GM12874 (cell line): Measurements from ENCODE around the gene ZNF587B.
"Not testable (repeated sequence)": the region's sequence is repeated elsewhere in the genome, so short reads cannot be mapped to it uniquely, and the experiment has no call there.

Source experiments
- TF ChIP-seq, protein P1 (sequence below): IDR thresholded peaks from 2 replicates; pipeline ENCODE4 v1.5.1; 2011; ENCODE audit warnings: low read depth, mild to moderate bottlenecking, control low read depth, low read length, moderate library complexity; ENCODE audit not compliant: insufficient read depth

The ZNF587B gene

DNA sequence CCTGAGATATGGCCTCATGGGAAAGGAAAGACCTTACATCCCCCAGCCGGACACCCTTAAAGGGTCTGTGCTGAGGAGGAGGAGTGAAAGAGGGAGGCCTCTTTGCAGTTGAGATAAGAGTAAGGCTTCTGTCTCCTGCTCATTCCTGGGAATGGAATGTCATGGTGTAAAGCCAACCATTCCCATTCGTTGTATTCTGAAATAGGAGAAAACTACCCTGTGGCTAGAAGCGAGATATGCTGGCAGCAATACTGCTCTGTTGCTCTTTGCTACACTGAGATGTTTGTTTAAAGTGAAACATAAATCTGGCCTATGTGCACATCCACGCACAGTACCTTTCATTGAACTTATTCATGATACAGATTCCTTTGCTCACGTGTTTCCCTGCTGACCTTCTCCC, 783 bp upstream of the ZNF587B start:
- TF ChIP-seq, protein P1, sequence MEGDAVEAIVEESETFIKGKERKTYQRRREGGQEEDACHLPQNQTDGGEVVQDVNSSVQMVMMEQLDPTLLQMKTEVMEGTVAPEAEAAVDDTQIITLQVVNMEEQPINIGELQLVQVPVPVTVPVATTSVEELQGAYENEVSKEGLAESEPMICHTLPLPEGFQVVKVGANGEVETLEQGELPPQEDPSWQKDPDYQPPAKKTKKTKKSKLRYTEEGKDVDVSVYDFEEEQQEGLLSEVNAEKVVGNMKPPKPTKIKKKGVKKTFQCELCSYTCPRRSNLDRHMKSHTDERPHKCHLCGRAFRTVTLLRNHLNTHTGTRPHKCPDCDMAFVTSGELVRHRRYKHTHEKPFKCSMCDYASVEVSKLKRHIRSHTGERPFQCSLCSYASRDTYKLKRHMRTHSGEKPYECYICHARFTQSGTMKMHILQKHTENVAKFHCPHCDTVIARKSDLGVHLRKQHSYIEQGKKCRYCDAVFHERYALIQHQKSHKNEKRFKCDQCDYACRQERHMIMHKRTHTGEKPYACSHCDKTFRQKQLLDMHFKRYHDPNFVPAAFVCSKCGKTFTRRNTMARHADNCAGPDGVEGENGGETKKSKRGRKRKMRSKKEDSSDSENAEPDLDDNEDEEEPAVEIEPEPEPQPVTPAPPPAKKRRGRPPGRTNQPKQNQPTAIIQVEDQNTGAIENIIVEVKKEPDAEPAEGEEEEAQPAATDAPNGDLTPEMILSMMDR = no peak

DNA sequence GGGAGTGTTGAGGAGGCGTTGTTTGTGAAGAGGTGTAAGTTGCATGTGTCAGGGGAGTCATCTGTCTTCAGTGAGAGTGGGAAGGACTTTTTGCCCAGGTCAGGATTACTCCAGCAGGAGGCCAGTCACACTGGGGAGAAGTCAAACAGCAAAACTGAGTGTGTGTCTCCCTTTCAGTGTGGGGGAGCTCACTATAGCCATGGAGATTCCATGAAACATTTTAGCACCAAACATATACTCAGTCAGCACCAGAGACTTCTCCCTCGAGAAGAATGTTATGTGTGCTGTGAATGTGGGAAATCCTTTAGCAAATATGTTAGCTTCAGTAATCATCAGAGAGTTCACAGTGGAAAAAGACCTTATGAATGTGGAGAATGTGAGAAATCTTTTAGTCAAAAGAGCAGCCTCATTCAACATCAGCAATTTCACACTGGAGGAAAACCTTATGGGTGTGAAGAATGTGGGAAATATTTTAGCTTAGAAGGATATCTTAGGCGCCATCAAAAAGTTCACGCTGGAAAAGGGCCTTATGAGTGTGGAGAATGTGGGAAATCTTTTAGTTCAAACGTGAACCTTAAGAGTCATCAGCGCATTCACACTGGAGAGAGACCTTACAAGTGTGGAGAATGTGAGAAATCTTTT, 11.1 kb downstream of the ZNF587B start:
- TF ChIP-seq, protein P1 = no peak

GRCh38 chr19:57849666-57850473, 19.8 kb downstream of the ZNF587B start, which contains the start of gene ZNF587:
Gene ZNF587, plus strand, starts transcription at chr19:57849859. Its CDS starts 180 bp downstream, at chr19:57850039.
- TF ChIP-seq, protein P1 = not testable (repeated sequence)

DNA sequence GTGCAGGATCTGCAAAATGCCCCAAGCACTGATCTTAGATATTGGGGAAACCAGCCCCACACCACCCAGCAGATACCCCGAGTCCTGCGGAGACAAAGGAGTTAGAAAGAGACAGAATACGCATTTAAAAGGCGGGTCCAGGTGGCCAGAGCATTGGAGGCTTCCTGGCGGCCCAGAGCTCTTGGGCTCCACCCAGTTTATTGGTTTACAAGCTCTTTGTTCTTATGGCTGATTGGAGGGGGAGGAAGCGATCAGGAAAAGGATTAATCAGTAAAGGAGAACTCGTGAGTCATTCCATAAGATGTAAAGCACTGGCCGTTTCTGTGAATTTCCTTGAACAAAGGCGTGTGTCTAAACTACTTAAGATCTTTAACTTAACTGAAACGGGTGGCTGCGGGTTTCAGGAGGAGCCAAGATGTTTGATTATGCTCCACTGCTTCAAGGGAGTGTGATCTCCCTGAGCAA, 20.5 kb downstream of the ZNF587B start:
- TF ChIP-seq, protein P1 = no peak

- TF ChIP-seq, protein P1 = no peak
Observed at GRCh38 chr19:57867868-57868492, 37.9 kb downstream of the ZNF587B start.

- TF ChIP-seq, protein P1 = no peak
Observed at GRCh38 chr19:57870225-57870624, 40.1 kb downstream of the ZNF587B start.

DNA sequence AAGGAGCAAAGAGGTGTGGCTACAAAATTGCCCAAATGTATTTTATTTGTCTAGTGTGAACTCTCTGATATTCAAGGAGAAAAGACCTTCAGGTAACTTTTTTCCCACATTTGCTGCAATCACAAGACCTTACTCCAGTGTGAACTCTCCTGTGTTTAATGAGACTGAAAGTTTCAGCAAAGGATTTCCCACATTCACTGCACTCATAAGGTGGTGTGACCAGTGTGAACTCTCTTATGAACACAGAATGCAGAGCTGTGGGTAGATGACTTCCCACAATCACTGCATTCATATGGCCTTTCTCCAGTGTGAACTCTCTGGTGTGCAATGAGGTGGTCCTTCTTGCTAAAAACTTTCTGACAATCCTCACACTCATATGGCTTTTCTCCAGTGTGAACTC, 42.4 kb downstream of the ZNF587B start:
- TF ChIP-seq, protein P1 = no peak
